ENCODE results near the gene DAB2IP.

Gene DAB2IP

GRCh38 chr9:121672213-121672612 is 20.8 kb downstream of the DAB2IP start:
- Histone ChIP-seq H3K27me3 (ENCODE audit: control insufficient read depth in 1 of 2, insufficient read depth in 2 of 2, low read length in 2 of 2) (no peaks in the 10 kb centered on the region), H3K4me3 (ENCODE audit: low read depth in 1 of 2, low read length in 2 of 2) (no peak overlapping the region), H3K27ac (ENCODE audit: low read depth, low read length) (no peak overlapping the region), H3K9ac (ENCODE audit: low read length) (no peak overlapping the region), H3K4me1 (ENCODE audit: insufficient read depth, low read length) (peaks cover 26% of the 10 kb centered on the region), H3K36me3 (ENCODE audit: insufficient read depth, low read length) (no peaks in the 10 kb centered on the region), H3K9me3 (ENCODE audit: low read length) (no peaks in the 10 kb centered on the region)

- Histone ChIP-seq H3K4me3 (ENCODE audit: low read depth in 1 of 2, low read length in 2 of 2) (no peak overlapping the region), H3K27me3 (ENCODE audit: control insufficient read depth in 1 of 2, insufficient read depth in 2 of 2, low read length in 2 of 2) (no peaks in the 10 kb centered on the region), H3K9me3 (ENCODE audit: low read length) (no peaks in the 10 kb centered on the region), H3K9ac (ENCODE audit: low read length) (no peak overlapping the region), H3K36me3 (ENCODE audit: insufficient read depth, low read length) (peaks cover under 1% of the 10 kb centered on the region), H3K27ac (ENCODE audit: low read depth, low read length) (no peak overlapping the region), H3K4me1 (ENCODE audit: insufficient read depth, low read length) (peaks cover 26% of the 10 kb centered on the region)
Observed at GRCh38 chr9:121672986-121673385, 21.6 kb downstream of the DAB2IP start.

- H3K4me3 ChIP-seq (ENCODE audit: low read depth in 1 of 2, low read length in 2 of 2) = no peak overlapping the region
- no peak overlapping the region for H3K9ac ChIP-seq (ENCODE audit: low read length)
- H3K36me3 ChIP-seq (ENCODE audit: insufficient read depth, low read length) = peaks cover 5% of the 10 kb centered on the region
- H3K9me3 ChIP-seq (ENCODE audit: low read length) = no peaks in the 10 kb centered on the region
- no peak overlapping the region for H3K27ac ChIP-seq (ENCODE audit: low read depth, low read length)
- H3K4me1 ChIP-seq (ENCODE audit: insufficient read depth, low read length) = peaks cover 26% of the 10 kb centered on the region
- no peaks in the 10 kb centered on the region for H3K27me3 ChIP-seq (ENCODE audit: control insufficient read depth in 1 of 2, insufficient read depth in 2 of 2, low read length in 2 of 2)
Observed at GRCh38 chr9:121673576-121673975, 22.1 kb downstream of the DAB2IP start.

GRCh38 chr9:121674017-121674416 is 22.6 kb downstream of the DAB2IP start:
- no peaks in the 10 kb centered on the region for H3K27me3 ChIP-seq (ENCODE audit: control insufficient read depth in 1 of 2, insufficient read depth in 2 of 2, low read length in 2 of 2)
- H3K27ac ChIP-seq (ENCODE audit: low read depth, low read length) = no peak overlapping the region
- peaks cover 26% of the 10 kb centered on the region for H3K4me1 ChIP-seq (ENCODE audit: insufficient read depth, low read length)
- H3K9me3 ChIP-seq (ENCODE audit: low read length) = no peaks in the 10 kb centered on the region
- peaks cover 5% of the 10 kb centered on the region for H3K36me3 ChIP-seq (ENCODE audit: insufficient read depth, low read length)
- no peak overlapping the region for H3K4me3 ChIP-seq (ENCODE audit: low read depth in 1 of 2, low read length in 2 of 2)
- H3K9ac ChIP-seq (ENCODE audit: low read length) = no peak overlapping the region

- no peaks in the 10 kb centered on the region for H3K27me3 ChIP-seq (ENCODE audit: control insufficient read depth in 1 of 2, insufficient read depth in 2 of 2, low read length in 2 of 2)
- no peak overlapping the region for H3K9ac ChIP-seq (ENCODE audit: low read length)
- H3K4me3 ChIP-seq (ENCODE audit: low read depth in 1 of 2, low read length in 2 of 2) = no peak overlapping the region
- no peak overlapping the region for H3K27ac ChIP-seq (ENCODE audit: low read depth, low read length)
- H3K4me1 ChIP-seq (ENCODE audit: insufficient read depth, low read length) = peaks cover 26% of the 10 kb centered on the region
- peaks cover 13% of the 10 kb centered on the region for H3K36me3 ChIP-seq (ENCODE audit: insufficient read depth, low read length)
- H3K9me3 ChIP-seq (ENCODE audit: low read length) = no peaks in the 10 kb centered on the region
Observed at GRCh38 chr9:121674952-121675351, 23.5 kb downstream of the DAB2IP start.

GRCh38 chr9:121675381-121675780 is 23.9 kb downstream of the DAB2IP start:
- Histone ChIP-seq H3K27me3 (ENCODE audit: control insufficient read depth in 1 of 2, insufficient read depth in 2 of 2, low read length in 2 of 2) (no peaks in the 10 kb centered on the region), H3K36me3 (ENCODE audit: insufficient read depth, low read length) (peaks cover 15% of the 10 kb centered on the region), H3K4me3 (ENCODE audit: low read depth in 1 of 2, low read length in 2 of 2) (no peak overlapping the region), H3K27ac (ENCODE audit: low read depth, low read length) (no peak overlapping the region), H3K4me1 (ENCODE audit: insufficient read depth, low read length) (peaks cover 26% of the 10 kb centered on the region), H3K9me3 (ENCODE audit: low read length) (no peaks in the 10 kb centered on the region), H3K9ac (ENCODE audit: low read length) (no peak overlapping the region)

GRCh38 chr9:121675969-121676822 is 24.8 kb downstream of the DAB2IP start:
- no peaks in the 10 kb centered on the region for H3K27me3 ChIP-seq (ENCODE audit: control insufficient read depth in 1 of 2, insufficient read depth in 2 of 2, low read length in 2 of 2)
- H3K9ac ChIP-seq (ENCODE audit: low read length) = no peak overlapping the region

GRCh38 chr9:121676926-121677325 is 25.5 kb downstream of the DAB2IP start:
- no peaks in the 10 kb centered on the region for H3K27me3 ChIP-seq (ENCODE audit: control insufficient read depth in 1 of 2, insufficient read depth in 2 of 2, low read length in 2 of 2)
- H3K36me3 ChIP-seq (ENCODE audit: insufficient read depth, low read length) = peaks cover 21% of the 10 kb centered on the region
- H3K4me1 ChIP-seq (ENCODE audit: insufficient read depth, low read length) = peaks cover 26% of the 10 kb centered on the region
- H3K27ac ChIP-seq (ENCODE audit: low read depth, low read length) = no peak overlapping the region
- H3K4me3 ChIP-seq (ENCODE audit: low read depth in 1 of 2, low read length in 2 of 2) = no peak overlapping the region
- H3K9ac ChIP-seq (ENCODE audit: low read length) = no peak overlapping the region
- H3K9me3 ChIP-seq (ENCODE audit: low read length) = no peaks in the 10 kb centered on the region

More at GRCh38 chr9:121675969-121676822, 24.8 kb downstream of the DAB2IP start:
- H3K27ac ChIP-seq (ENCODE audit: low read depth, low read length) = no peak overlapping the region
- peaks cover 15% of the 10 kb centered on the region for H3K36me3 ChIP-seq (ENCODE audit: insufficient read depth, low read length)
- H3K4me1 ChIP-seq (ENCODE audit: insufficient read depth, low read length) = peaks cover 26% of the 10 kb centered on the region
- no peaks in the 10 kb centered on the region for H3K9me3 ChIP-seq (ENCODE audit: low read length)
- H3K4me3 ChIP-seq (ENCODE audit: low read depth in 1 of 2, low read length in 2 of 2) = no peak overlapping the region

GRCh38 chr9:121678501-121679022 is 27.1 kb downstream of the DAB2IP start:
- Histone ChIP-seq H3K27me3 (ENCODE audit: control insufficient read depth in 1 of 2, insufficient read depth in 2 of 2, low read length in 2 of 2) (no peaks in the 10 kb centered on the region), H3K9ac (ENCODE audit: low read length) (no peak overlapping the region), H3K4me1 (ENCODE audit: insufficient read depth, low read length) (peaks cover 26% of the 10 kb centered on the region), H3K9me3 (ENCODE audit: low read length) (no peaks in the 10 kb centered on the region), H3K27ac (ENCODE audit: low read depth, low read length) (no peak overlapping the region), H3K36me3 (ENCODE audit: insufficient read depth, low read length) (peaks cover 28% of the 10 kb centered on the region), H3K4me3 (ENCODE audit: low read depth in 1 of 2, low read length in 2 of 2) (no peak overlapping the region)

GRCh38 chr9:121679901-121680635 is 28.6 kb downstream of the DAB2IP start:
- H3K36me3 ChIP-seq (ENCODE audit: insufficient read depth, low read length) = peaks cover 28% of the 10 kb centered on the region

GRCh38 chr9:121681404-121681803 is 30.0 kb downstream of the DAB2IP start:
- Histone ChIP-seq H3K27me3 (ENCODE audit: control insufficient read depth in 1 of 2, insufficient read depth in 2 of 2, low read length in 2 of 2) (no peaks in the 10 kb centered on the region), H3K9me3 (ENCODE audit: low read length) (no peaks in the 10 kb centered on the region), H3K36me3 (ENCODE audit: insufficient read depth, low read length) (peaks cover 28% of the 10 kb centered on the region), H3K4me1 (ENCODE audit: insufficient read depth, low read length) (peaks cover 8% of the 10 kb centered on the region), H3K9ac (ENCODE audit: low read length) (no peak overlapping the region), H3K27ac (ENCODE audit: low read depth, low read length) (no peak overlapping the region), H3K4me3 (ENCODE audit: low read depth in 1 of 2, low read length in 2 of 2) (no peak overlapping the region)

More at GRCh38 chr9:121679901-121680635, 28.6 kb downstream of the DAB2IP start:
- Histone ChIP-seq H3K9ac (ENCODE audit: low read length) (no peak overlapping the region), H3K27me3 (ENCODE audit: control insufficient read depth in 1 of 2, insufficient read depth in 2 of 2, low read length in 2 of 2) (no peaks in the 10 kb centered on the region), H3K4me3 (ENCODE audit: low read depth in 1 of 2, low read length in 2 of 2) (no peak overlapping the region), H3K9me3 (ENCODE audit: low read length) (no peaks in the 10 kb centered on the region), H3K4me1 (ENCODE audit: insufficient read depth, low read length) (peaks cover 21% of the 10 kb centered on the region), H3K27ac (ENCODE audit: low read depth, low read length) (no peak overlapping the region)

All from muscle layer of colon (tissue), 2 donors.